Loucy (cell line): ENCODE measurements around the gene RPP21.

Experiments
- EZH2phosphoT487 ChIP-seq: fragments of 200-600 bp; IDR thresholded peaks from 2 replicates; pipeline ENCODE4 v1.6.1; 2018; ENCODE audit warnings: antibody characterized with exemption, mild to moderate bottlenecking, moderate library complexity, borderline replicate concordance
- TF ChIP-seq, protein P1 (sequence below): fragments of 200-600 bp; sonication (generic); conservative IDR thresholded peaks from 2 replicates; pipeline ENCODE4 v1.5.1; 2014; ENCODE audit warnings: mild to moderate bottlenecking, antibody characterized with exemption, low read length

DNA sequence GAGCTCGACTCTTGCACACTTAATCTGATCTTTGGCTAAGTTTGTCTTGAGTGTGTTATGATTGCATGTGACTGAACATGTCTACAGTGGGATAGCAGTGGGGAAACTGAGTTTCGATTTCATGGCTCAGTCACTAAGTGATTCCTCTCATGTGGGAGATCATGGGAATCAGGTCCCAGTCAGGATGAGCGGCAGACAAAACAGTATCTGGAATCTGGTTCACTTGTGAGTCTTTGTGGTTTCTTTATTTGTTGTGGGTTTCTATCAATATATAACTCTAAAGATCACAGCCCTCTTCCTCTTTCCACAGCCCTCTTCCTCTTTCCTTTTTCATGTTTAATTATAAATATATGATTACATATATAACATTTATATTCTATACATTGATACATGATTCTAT lies 4.0 kb downstream of the RPP21 start:
- no peak for TF ChIP-seq EZH2phosphoT487
- TF ChIP-seq, protein P1, sequence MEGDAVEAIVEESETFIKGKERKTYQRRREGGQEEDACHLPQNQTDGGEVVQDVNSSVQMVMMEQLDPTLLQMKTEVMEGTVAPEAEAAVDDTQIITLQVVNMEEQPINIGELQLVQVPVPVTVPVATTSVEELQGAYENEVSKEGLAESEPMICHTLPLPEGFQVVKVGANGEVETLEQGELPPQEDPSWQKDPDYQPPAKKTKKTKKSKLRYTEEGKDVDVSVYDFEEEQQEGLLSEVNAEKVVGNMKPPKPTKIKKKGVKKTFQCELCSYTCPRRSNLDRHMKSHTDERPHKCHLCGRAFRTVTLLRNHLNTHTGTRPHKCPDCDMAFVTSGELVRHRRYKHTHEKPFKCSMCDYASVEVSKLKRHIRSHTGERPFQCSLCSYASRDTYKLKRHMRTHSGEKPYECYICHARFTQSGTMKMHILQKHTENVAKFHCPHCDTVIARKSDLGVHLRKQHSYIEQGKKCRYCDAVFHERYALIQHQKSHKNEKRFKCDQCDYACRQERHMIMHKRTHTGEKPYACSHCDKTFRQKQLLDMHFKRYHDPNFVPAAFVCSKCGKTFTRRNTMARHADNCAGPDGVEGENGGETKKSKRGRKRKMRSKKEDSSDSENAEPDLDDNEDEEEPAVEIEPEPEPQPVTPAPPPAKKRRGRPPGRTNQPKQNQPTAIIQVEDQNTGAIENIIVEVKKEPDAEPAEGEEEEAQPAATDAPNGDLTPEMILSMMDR, result no peak
